HUES64 (cell line): Measurements from ENCODE around the gene RCAN2.

Experiments used
- H3K27ac ChIP-seq: 2 replicates; pipeline ENCODE4 v1.7.0; 2013; ENCODE audit warnings: low read depth, low read length, inconsistent platforms
- H3K27me3 ChIP-seq: 2 replicates; pipeline ENCODE4 v1.6.1; 2013; ENCODE audit warnings: mild to moderate bottlenecking, low read length; ENCODE audit not compliant: insufficient read depth
- H3K36me3 ChIP-seq: 2 replicates; pipeline ENCODE4 v1.6.1; 2013; ENCODE audit warnings: mild to moderate bottlenecking, low read length; ENCODE audit not compliant: insufficient read depth
- H3K4me1 ChIP-seq: 2 replicates; pipeline ENCODE4 v1.6.1; 2013; ENCODE audit warnings: mild to moderate bottlenecking, low read length, moderate library complexity; ENCODE audit not compliant: insufficient read depth
- H3K4me3 ChIP-seq: 2 replicates; pipeline ENCODE4 v1.5.1; 2013; ENCODE audit warnings: mild to moderate bottlenecking, low read length, moderate library complexity
- H3K9ac ChIP-seq: 2 replicates; pipeline ENCODE4 v1.6.1; 2013; ENCODE audit warnings: mild to moderate bottlenecking, low read depth, low read length
- H3K9me3 ChIP-seq: 2 replicates; pipeline ENCODE4 v1.6.1; 2013; ENCODE audit warnings: low read depth, low read length; ENCODE audit not compliant: insufficient read depth
- WGBS: fragments of 150-250, 120-280 bp; methylation state at CpG from one replicate; pipeline ENCODE4 v1.1.7; 2013; ENCODE audit warnings: missing lambda C conversion rate; 5-methylcytosine and 5-hydroxymethylcytosine counted together

RCAN2 gene

DNA sequence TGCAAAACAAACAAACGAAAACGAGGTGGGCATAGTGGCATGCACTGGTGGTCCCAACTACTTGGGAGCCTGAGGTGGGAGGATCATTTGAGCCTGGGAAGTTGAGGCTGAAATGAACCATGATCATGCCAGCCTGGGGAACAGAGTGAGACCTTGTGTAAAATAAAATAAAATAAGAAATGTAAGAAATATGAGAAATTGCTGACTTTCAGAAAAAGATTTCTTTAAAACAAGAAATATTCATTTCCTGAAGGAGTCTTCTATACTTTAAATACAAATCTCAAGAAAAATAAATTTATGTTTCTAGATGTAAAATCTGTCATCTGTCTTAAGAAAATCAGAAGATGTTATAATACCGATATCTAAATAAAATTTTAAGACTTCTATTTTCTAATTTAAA, 223.7 kb downstream of the RCAN2 start:
- H3K36me3 ChIP-seq: no peaks in the 10 kb centered on the region
- H3K9me3 ChIP-seq: no peaks in the 10 kb centered on the region
- no peaks in the 10 kb centered on the region for H3K27me3 ChIP-seq
- no peak overlapping the region for H3K27ac ChIP-seq
- no peak overlapping the region for H3K9ac ChIP-seq
- no peaks in the 10 kb centered on the region for H3K4me1 ChIP-seq
- H3K4me3 ChIP-seq: no peak overlapping the region
- WGBS: 91% methylated on average over 2 of the region's 3 CpGs

DNA sequence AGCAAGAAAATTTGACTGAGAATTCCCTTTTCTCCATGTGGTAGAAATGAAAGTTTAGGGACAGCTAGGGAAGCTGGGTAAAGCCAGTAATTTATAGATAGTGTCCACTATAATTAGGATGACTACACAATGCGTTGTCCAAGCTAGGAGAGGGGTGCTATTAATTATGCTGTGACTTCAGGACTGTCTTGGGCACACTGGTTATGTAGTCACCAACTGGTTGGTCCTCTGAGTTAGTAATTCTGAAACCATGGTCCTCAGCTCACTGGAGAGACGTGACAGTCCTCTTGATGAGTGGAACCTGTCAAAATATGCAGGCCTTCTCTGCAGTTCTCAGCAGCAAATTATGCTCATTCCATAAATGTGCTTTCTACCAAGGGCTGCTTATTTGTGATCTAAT, 225.9 kb downstream of the RCAN2 start:
- no peak overlapping the region for H3K9ac ChIP-seq
- no peak overlapping the region for H3K27ac ChIP-seq
- no peaks in the 10 kb centered on the region for H3K4me1 ChIP-seq
- H3K27me3 ChIP-seq: no peaks in the 10 kb centered on the region
- 90% methylated on average over 2 of the region's 2 CpGs for WGBS
- no peaks in the 10 kb centered on the region for H3K36me3 ChIP-seq
- no peak overlapping the region for H3K4me3 ChIP-seq
- no peaks in the 10 kb centered on the region for H3K9me3 ChIP-seq

GRCh38 chr6:46263707-46264086, 227.6 kb downstream of the RCAN2 start:
- no peak overlapping the region for H3K27ac ChIP-seq
- no peaks in the 10 kb centered on the region for H3K36me3 ChIP-seq
- WGBS: 100% methylated on average over 1 of the region's 1 CpG
- no peaks in the 10 kb centered on the region for H3K9me3 ChIP-seq
- no peaks in the 10 kb centered on the region for H3K4me1 ChIP-seq
- H3K4me3 ChIP-seq: no peak overlapping the region
- no peaks in the 10 kb centered on the region for H3K27me3 ChIP-seq
- H3K9ac ChIP-seq: no peak overlapping the region

DNA sequence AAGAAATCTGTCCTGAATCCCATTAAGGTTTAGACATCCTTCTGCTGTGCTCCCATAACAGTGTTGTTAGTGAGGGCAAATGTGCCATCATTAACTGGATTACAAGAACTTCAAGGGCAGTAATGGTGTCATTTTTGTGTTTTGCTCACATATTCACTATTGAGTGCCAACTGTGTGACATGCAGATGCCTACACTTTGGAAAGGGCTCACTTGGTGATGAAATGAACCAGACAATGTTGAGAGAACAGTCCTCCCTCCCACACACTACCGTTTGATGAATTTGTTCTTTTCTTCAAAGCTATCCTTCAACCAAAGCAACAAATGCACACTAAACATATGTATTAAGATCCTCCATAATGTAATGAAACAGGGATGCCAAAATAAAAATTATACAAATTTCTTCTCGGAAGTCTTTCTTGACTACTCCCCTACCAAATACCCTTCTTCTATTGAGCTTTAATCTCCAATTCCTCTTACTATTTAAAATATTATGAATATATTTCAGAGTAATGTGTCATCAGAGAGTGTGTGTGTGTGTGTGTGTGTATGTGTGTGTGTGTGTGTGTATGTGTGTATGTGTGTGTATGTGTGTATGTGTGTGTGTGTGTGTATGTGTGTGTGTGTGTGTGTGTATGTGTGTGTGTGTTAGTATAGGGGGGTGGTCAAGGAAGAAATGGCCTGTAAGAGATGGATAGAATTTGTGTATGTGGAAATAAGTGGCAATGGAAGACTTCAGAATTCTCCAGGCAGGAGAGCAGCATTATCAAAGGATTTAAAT, 228.1 kb downstream of the RCAN2 start:
- H3K27me3 ChIP-seq: no peaks in the 10 kb centered on the region
- 100% methylated on average over 2 of the region's 2 CpGs for WGBS

DNA sequence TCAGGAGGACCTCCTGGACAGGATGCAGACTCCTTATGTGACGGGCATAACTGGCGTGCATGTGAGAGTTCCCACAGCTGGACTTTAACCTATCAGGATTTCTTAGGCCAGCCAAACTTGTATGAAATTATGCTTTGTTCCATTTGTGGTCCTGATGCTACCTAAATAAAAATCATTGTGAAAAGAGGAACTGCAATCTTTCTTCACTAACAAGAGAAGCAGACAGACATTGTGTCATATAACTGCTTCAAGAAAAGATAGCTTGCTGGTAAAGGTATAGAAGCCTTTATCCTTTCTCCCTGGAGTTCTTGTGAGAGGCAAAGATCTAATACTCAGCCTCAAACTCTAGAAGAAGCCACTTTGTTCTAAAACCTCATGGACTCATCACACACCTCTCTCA, 233.0 kb downstream of the RCAN2 start:
- Histone ChIP-seq H3K36me3 (no peaks in the 10 kb centered on the region), H3K27ac (no peak overlapping the region), H3K9me3 (no peaks in the 10 kb centered on the region), H3K4me1 (no peaks in the 10 kb centered on the region), H3K9ac (no peak overlapping the region), H3K4me3 (no peak overlapping the region), H3K27me3 (no peaks in the 10 kb centered on the region)
- 95% methylated on average over 2 of the region's 2 CpGs for WGBS

More for the DNA sequence above, 228.1 kb downstream of the RCAN2 start:
- H3K36me3 ChIP-seq: no peaks in the 10 kb centered on the region
- no peak overlapping the region for H3K4me3 ChIP-seq
- no peaks in the 10 kb centered on the region for H3K4me1 ChIP-seq
- no peaks in the 10 kb centered on the region for H3K9me3 ChIP-seq
- H3K9ac ChIP-seq: no peak overlapping the region
- H3K27ac ChIP-seq: no peak overlapping the region

DNA sequence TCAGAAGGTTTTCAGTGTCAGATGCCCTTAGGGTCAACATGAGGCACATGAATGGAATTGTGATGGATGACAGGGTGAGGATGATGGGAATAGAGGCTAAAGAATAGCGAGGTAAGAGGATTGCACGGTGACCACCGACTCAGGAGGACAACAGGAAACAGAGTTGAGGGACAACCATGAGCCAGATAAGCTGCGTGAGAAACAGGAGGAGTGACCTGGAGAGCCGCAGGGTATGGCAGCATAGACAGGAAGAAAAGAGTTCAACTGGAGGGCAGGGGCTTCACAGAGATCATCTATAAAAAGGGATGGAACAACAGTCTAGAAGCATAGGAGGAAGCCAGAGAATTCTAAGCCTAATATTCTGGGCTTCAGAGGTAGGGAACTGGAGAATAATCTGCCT, 235.7 kb downstream of the RCAN2 start:
- no peaks in the 10 kb centered on the region for H3K4me1 ChIP-seq
- WGBS: 88% methylated on average over 5 of the region's 5 CpGs
- H3K27me3 ChIP-seq: no peaks in the 10 kb centered on the region
- H3K9me3 ChIP-seq: no peaks in the 10 kb centered on the region
- no peak overlapping the region for H3K4me3 ChIP-seq
- no peaks in the 10 kb centered on the region for H3K36me3 ChIP-seq
- no peak overlapping the region for H3K27ac ChIP-seq
- no peak overlapping the region for H3K9ac ChIP-seq

DNA sequence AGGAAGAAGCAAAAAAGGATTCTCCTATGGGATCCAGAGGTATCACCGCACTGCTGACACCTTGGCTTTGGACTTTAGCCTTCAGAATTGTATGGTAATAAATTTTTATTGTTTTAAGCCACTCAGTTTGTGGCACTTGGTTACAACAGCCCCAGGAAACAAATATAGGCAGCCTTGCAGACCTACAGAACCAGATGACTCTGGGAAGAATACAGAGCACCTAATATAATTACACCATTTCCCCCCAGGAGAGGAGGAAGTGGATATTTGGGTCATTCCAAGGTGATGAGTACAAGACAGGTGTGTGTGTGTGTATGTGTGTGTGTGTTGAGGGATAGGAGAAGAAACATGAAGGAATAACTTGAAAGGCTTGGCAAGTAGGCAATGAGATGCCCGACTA, 236.3 kb downstream of the RCAN2 start:
- H3K9me3 ChIP-seq: no peaks in the 10 kb centered on the region
- H3K9ac ChIP-seq: no peak overlapping the region
- 93% methylated on average over 2 of the region's 2 CpGs for WGBS
- no peak overlapping the region for H3K4me3 ChIP-seq
- no peaks in the 10 kb centered on the region for H3K27me3 ChIP-seq
- H3K36me3 ChIP-seq: no peaks in the 10 kb centered on the region
- H3K4me1 ChIP-seq: no peaks in the 10 kb centered on the region
- no peak overlapping the region for H3K27ac ChIP-seq

GRCh38 chr6:46254331-46254730, 236.9 kb downstream of the RCAN2 start:
- 90% methylated on average over 1 of the region's 1 CpG for WGBS
- Histone ChIP-seq H3K4me1 (no peaks in the 10 kb centered on the region), H3K4me3 (no peak overlapping the region), H3K9ac (no peak overlapping the region), H3K27me3 (no peaks in the 10 kb centered on the region), H3K27ac (no peak overlapping the region), H3K36me3 (no peaks in the 10 kb centered on the region), H3K9me3 (no peaks in the 10 kb centered on the region)

DNA sequence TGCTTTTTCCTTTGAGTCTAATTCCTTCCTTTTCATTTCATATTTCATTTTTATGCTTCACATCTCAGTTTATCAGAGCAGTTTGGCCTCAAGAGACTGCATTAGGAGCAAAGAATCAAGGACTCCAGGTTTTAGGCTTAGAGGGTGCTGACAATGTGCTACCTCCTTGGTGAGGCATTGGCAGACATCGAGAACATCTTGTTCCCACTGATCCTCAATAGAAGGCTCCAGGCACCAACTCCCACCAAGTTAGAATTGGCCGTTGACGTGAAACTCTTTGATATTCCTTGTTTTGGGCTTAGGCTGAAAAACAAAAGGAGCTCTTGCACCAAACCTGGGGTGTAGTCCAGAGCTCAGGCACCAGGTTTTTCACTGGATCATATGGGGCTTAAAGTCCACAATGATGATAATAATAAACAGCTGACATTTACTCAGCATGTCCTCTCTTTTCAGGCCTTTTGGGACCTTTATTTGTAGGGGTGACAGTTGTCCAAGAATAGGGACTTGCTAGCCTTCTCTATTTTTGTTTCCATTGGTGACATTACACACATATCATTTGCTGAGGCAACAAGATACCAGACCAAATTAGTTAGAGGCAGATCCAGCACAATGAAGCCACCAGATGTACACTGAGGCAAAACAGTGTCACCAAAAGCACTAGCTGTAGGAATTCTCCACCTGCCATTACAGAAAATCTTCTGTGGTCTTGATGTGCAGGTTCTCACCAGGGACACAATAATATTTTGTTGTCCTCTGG, 239.5 kb downstream of the RCAN2 start:
- Histone ChIP-seq H3K4me1 (no peaks in the 10 kb centered on the region), H3K9ac (no peak overlapping the region), H3K36me3 (no peaks in the 10 kb centered on the region), H3K9me3 (no peaks in the 10 kb centered on the region), H3K4me3 (no peak overlapping the region), H3K27ac (no peak overlapping the region), H3K27me3 (no peaks in the 10 kb centered on the region)
- WGBS: 97% methylated on average over 3 of the region's 3 CpGs

DNA sequence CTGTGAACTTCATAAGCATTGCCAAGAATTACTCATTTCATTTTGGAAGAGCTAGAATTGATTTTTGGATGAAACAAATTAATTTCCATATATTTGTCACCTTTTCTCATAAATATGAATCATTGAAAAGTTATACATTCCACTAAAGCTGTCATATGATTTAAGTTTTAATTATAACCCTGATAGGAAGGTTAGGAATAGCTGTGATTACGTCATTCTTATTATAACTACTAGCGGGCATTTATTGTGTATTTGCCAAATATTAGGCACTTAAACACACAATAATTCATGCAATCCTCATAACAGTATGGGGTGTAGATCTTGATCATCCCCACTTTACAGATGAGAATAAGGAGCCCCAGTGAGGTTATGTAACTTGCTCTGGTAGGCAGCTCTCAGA, 243.1 kb downstream of the RCAN2 start:
- H3K4me3 ChIP-seq: no peak overlapping the region
- H3K9me3 ChIP-seq: no peaks in the 10 kb centered on the region
- no peaks in the 10 kb centered on the region for H3K27me3 ChIP-seq
- no peaks in the 10 kb centered on the region; the same call in 1 of the 2 replicates for H3K4me1 ChIP-seq
- WGBS: no CpG with 5 or more reads among the region's 2 CpGs
- no peak overlapping the region for H3K27ac ChIP-seq
- no peaks in the 10 kb centered on the region for H3K36me3 ChIP-seq
- no peak overlapping the region for H3K9ac ChIP-seq

- Histone ChIP-seq H3K27ac (no peak overlapping the region), H3K36me3 (no peaks in the 10 kb centered on the region), H3K27me3 (no peaks in the 10 kb centered on the region), H3K9ac (no peak overlapping the region), H3K4me1 (no peaks in the 10 kb centered on the region; the same call in 1 of the 2 replicates), H3K9me3 (no peaks in the 10 kb centered on the region), H3K4me3 (no peak overlapping the region)
- 93% methylated on average over 8 of the region's 8 CpGs for WGBS
These were observed 244.5 kb downstream of the RCAN2 start for GRCh38 chr6:46246727-46247126.
